ENCODE results near the gene GABPA. TPM values are rescaled to one million over a fixed set of nuclear protein-coding genes. Genes with fewer than 3 reads are reported as not detected.

Gene GABPA
- total RNA-seq, 1 donor from 2014 or later = 15.5 TPM

DNA sequence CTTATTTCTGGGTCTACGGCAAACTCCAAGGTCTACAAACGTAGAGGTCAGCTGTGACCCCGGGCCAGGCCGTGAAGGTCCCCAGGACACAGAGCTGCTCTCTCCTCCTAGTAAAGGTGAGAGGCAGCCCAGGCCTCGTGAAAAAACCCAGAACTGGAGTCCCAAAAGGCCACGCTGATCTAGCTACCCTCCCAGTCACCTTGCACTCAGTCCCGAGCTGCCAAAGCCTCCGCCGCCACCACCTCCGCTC is 193 bp upstream of the GABPA start:
- no peaks in the 10 kb centered on the region for H3K27me3 ChIP-seq (ENCODE audit: low read depth)
- H3K27ac ChIP-seq (replicated peaks) = peak overlapping the region; percentile 100
- DNase-seq = no peak
- TF ChIP-seq, protein P1, sequence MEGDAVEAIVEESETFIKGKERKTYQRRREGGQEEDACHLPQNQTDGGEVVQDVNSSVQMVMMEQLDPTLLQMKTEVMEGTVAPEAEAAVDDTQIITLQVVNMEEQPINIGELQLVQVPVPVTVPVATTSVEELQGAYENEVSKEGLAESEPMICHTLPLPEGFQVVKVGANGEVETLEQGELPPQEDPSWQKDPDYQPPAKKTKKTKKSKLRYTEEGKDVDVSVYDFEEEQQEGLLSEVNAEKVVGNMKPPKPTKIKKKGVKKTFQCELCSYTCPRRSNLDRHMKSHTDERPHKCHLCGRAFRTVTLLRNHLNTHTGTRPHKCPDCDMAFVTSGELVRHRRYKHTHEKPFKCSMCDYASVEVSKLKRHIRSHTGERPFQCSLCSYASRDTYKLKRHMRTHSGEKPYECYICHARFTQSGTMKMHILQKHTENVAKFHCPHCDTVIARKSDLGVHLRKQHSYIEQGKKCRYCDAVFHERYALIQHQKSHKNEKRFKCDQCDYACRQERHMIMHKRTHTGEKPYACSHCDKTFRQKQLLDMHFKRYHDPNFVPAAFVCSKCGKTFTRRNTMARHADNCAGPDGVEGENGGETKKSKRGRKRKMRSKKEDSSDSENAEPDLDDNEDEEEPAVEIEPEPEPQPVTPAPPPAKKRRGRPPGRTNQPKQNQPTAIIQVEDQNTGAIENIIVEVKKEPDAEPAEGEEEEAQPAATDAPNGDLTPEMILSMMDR (IDR thresholded peaks at IDR 0.05; ENCODE audit: borderline replicate concordance) = no peak
- intact Hi-C loops (cut with micrococcal nuclease) = no loop called here
- no peaks in the 10 kb centered on the region for H3K9me3 ChIP-seq (replicated peaks)
- peaks cover 7% of the 10 kb centered on the region for H3K36me3 ChIP-seq
- H3K4me3 ChIP-seq = peak overlapping the region; percentile 92
- H3K4me1 ChIP-seq = peaks cover 87% of the 10 kb centered on the region

DNA sequence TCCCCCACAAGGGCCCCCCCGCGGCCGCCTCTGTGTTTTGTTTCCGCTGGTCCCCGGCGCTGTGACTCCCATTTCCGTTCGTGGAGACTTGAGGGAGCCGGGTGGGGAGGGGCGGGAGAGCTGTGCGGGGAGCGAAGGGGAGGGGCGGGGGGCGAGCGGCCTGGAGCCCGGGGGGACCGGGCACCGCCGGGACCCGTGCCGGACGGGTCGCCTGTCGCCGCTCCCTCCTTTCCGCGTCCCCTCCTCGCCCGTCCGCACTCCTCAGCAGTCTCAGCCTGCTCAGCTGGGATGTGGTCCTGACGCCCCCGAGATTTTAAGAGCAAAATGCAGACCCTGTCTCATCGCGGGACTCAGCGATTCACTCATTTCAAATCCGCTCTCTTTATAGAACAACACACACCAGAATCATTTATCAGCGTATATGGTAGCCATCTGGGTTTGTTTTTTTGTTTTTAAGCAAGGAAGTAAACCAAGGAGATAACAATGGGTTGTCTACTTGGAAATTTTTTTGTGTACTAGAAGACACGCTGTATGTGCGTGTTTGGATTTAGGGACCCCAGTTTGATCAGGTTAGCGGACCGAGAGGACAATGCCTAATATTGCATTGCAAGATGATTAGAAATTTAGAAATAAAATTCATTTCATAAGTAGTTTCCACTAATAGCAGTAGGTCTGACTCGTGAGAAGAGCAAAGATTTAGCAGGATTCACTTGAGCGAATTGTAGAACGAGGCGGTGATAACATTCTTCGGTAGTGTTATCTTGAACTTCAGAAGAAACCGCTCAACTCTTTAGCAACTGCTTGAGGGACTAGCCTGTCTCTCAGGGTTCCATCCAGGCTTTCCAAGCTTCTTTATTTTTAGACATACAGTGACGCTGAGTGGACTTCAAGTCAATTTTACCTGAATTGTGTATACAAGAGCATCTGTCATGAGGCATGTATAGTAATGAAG is 1.1 kb downstream of the GABPA start:
- intact Hi-C loops (cut with micrococcal nuclease) = no loop called here
- Histone ChIP-seq H3K4me3 (peak overlapping the region; percentile 92), H3K9me3 (replicated peaks) (no peaks in the 10 kb centered on the region), H3K27me3 (ENCODE audit: low read depth) (no peaks in the 10 kb centered on the region), H3K36me3 (no peaks in the 10 kb centered on the region), H3K4me1 (peaks cover 76% of the 10 kb centered on the region), H3K27ac (replicated peaks) (peak overlapping the region; percentile 100)
- TF ChIP-seq, protein P1 (IDR thresholded peaks at IDR 0.05; ENCODE audit: borderline replicate concordance) = no peak
- DNase-seq = peak; percentile 91

DNA sequence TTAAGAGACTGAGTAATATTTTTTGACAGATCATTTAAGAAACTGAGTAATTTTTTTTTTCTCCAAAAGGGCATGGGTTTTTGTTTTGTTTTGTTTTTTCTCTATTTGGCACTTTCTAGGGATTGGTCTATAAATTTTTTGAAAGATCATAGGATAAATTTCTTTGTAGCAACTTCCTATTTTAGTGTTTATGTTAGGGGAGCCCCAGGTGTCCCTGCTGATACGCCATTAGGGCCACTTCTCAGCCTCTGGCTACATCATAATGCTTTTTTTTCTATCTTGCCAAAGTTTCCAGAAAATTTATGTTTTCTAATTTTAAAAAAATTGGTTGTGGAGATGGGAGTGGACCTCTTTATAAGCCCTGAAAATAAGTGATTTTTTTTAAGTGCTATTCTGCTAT is 2.6 kb downstream of the GABPA start:
- Histone ChIP-seq H3K9me3 (replicated peaks) (no peaks in the 10 kb centered on the region), H3K27me3 (ENCODE audit: low read depth) (no peaks in the 10 kb centered on the region), H3K27ac (replicated peaks) (peak overlapping the region; percentile 100), H3K4me3 (peak overlapping the region; percentile 92), H3K36me3 (no peaks in the 10 kb centered on the region), H3K4me1 (peaks cover 61% of the 10 kb centered on the region)
- intact Hi-C loops (cut with micrococcal nuclease) = no loop called here
- no peak for DNase-seq
- TF ChIP-seq, protein P1 (IDR thresholded peaks at IDR 0.05; ENCODE audit: borderline replicate concordance) = no peak

DNA sequence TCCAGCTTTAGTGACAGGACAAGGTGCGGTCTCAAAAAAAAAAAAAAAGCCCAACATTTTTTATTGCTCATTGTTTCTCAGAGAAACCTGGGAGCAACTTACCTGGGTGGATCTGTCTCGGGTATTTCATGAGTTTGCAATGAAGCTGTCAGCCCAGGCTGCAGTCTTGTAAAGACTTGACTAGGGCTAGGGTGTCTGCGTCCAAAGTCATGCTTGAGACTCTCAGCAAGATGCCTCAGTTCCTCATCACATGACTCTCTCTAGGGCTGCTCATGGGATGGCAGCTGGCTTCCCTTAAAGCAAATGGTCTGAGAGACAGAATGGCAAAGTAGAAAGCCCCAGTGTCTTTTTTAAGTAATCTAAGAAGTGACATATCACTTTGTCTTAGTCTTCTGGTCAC is 8.1 kb downstream of the GABPA start:
- Histone ChIP-seq H3K36me3 (peaks cover 39% of the 10 kb centered on the region), H3K27me3 (ENCODE audit: low read depth) (no peaks in the 10 kb centered on the region), H3K9me3 (replicated peaks) (no peaks in the 10 kb centered on the region), H3K27ac (replicated peaks) (no peak overlapping the region), H3K4me1 (peaks cover 15% of the 10 kb centered on the region), H3K4me3 (no peak overlapping the region)
- no peak for DNase-seq
- intact Hi-C loops (cut with micrococcal nuclease) = no loop called here
- TF ChIP-seq, protein P1 (IDR thresholded peaks at IDR 0.05; ENCODE audit: borderline replicate concordance) = no peak

DNA sequence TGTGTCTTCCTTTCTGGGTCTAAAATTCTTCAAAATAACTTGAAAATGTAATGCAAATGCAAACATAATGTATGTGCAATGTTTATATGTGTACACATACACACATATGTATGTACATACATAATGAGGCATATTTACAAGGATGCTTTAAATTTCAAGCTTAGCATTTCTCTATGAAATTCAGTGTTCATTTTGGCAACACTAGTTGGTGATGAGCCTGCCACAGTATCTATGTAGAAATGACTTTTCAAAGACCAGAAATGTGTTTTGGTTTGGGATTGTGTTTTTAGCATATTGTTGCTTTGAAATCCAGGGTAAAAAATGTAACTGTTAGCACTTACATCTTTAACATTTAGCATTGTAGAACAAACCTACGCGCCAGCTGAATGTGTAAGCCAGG is 10.1 kb downstream of the GABPA start:
- H3K9me3 ChIP-seq (replicated peaks) = no peaks in the 10 kb centered on the region
- intact Hi-C loops (cut with micrococcal nuclease) = no loop called here
- H3K27me3 ChIP-seq (ENCODE audit: low read depth) = no peaks in the 10 kb centered on the region
- H3K4me3 ChIP-seq = no peak overlapping the region
- H3K4me1 ChIP-seq = no peaks in the 10 kb centered on the region
- no peak for DNase-seq
- TF ChIP-seq, protein P1 (IDR thresholded peaks at IDR 0.05; ENCODE audit: borderline replicate concordance) = no peak
- no peak overlapping the region for H3K27ac ChIP-seq (replicated peaks)
- peaks cover 58% of the 10 kb centered on the region for H3K36me3 ChIP-seq

All from left ventricle myocardium inferior (tissue), 1 donor.